ENCODE measurements around the gene CENPT. TPM values are rescaled to one million over a fixed set of nuclear protein-coding genes. Genes with fewer than 3 reads are reported as not detected.
A peak's percentile ranks its signal among the peaks of the same experiment; 100 is the strongest.

Gene CENPT
- total and polyA plus RNA-seq, 2 donors (not counting 1 experiment from before 2014, with no cell fraction given), result 75.0 to 169 TPM

GRCh38 chr16:67873435-67874370, 26.2 kb upstream of the CENPT start:
- Mint-ChIP-seq H3K27me3 (no peaks in the 10 kb centered on the region), H3K4me3 (peak overlapping the region; percentile 91), H3K9me3 (ENCODE audit: insufficient read depth) (no peaks in the 10 kb centered on the region), H3K4me1 (peaks cover 37% of the 10 kb centered on the region), H3K27ac (peak overlapping the region; percentile 90)
- ATAC-seq (ENCODE audit: low read depth) (no peak), DNase-seq (no peak)
- Histone ChIP-seq H3K4me2 (replicated peaks; ENCODE audit: low read depth, low read length, poor library complexity, severe bottlenecking) (peak overlapping the region; percentile 98), H3K4me1 (ENCODE audit: control insufficient read depth in 2 of 2, insufficient read depth in 2 of 2, low read length in 2 of 2) (peaks cover 23 to 25% of the 10 kb centered on the region in 2 donors), H3K9me3 (ENCODE audit: control extremely low read depth in 1 of 3, control insufficient read depth in 2 of 3, insufficient read depth in 1 of 3, low read length in 2 of 3) (no peaks in the 10 kb centered on the region), H3K27me3 (replicated peaks in 1 of 4; ENCODE audit: control extremely low read depth in 1 of 4, control insufficient read depth in 3 of 4, insufficient read depth in 4 of 4, low read length in 3 of 4) (no peaks in the 10 kb centered on the region), H3K4me3 (ENCODE audit: control extremely low read depth in 1 of 5, extremely low read depth in 1 of 5, insufficient read depth in 1 of 5, low read depth in 2 of 5, low read length in 4 of 5) (peak overlapping the region; percentile 59 to 98 (median 88)), H3K36me3 (replicated peaks in 1 of 2; ENCODE audit: control extremely low read depth in 1 of 2, control insufficient read depth in 1 of 2, extremely low read depth in 1 of 2, insufficient read depth in 2 of 2, low read length in 1 of 2) (peaks cover 0 to 40% of the 10 kb centered on the region in 2 experiments), H3K79me2 (ENCODE audit: control insufficient read depth, insufficient read depth, low read length) (peaks cover 37% of the 10 kb centered on the region), H3K27ac (ENCODE audit: low read length in 2 of 2) (peak overlapping the region; percentile 74 to 81), H3K9ac (ENCODE audit: low read length) (peak overlapping the region; percentile 87), H4K20me1 (ENCODE audit: control insufficient read depth, insufficient read depth, low read length, poor library complexity, severe bottlenecking) (peaks cover 33% of the 10 kb centered on the region), H2AFZ (ENCODE audit: insufficient read depth, low read depth, low read length, poor library complexity, severe bottlenecking) (peak overlapping the region; percentile 97)
- intact Hi-C loops (cut with micrococcal nuclease), result loop anchor here (1.0 to 5.0 kb wide), 4 partner anchors 31 to 67 kb away; partner anchors contain the start of genes RANBP10, THAP11 and TSNAXIP1
- TF ChIP-seq EZH2 (IDR thresholded peaks at IDR 0.05; ENCODE audit: borderline replicate concordance, insufficient read depth, low read depth, low read length, poor library complexity, severe bottlenecking) (no peak), CTCF (IDR thresholded peaks at IDR 0.05) (no peak)
- WGBS (ENCODE audit: insufficient coverage), result 12% methylated on average over 21 of the region's 23 CpGs
- CTCF ChIA-PET, result interaction anchor here (0.7 to 2.3 kb wide), 8 partner anchors 8 to 355 kb away, joined by 3 to 17 read pairs (median 3); partner anchors contain the start of genes NRN1L and NUTF2
- POLR2A ChIA-PET, result interaction anchor here (0.6 to 0.9 kb wide), 3 partner anchors 37 to 62 kb away, joined by 3 to 4 read pairs (median 4); no protein-coding TSS in a partner anchor
